Activated CD8-positive, alpha-beta memory T cell treated with anti-CD3 and anti-CD28 coated beads for 36 hours (primary cell): ENCODE measurements around the gene RERE. TPM values are rescaled to one million over a fixed set of nuclear protein-coding genes. Genes with fewer than 3 reads are reported as not detected.

Experiments
- CTCF ChIA-PET: fragments of 350-600 bp; sonication (Branson Sonifier 250); formaldehyde crosslinking; loops from one replicate; lab custom pipeline; 2021; ENCODE audit warnings: antibody characterized with exemption; lab: Charles Lee
- POLR2A ChIA-PET: fragments of 350-600 bp; sonication (Branson Sonifier 250); formaldehyde crosslinking; loops from one replicate; lab custom pipeline; 2021; ENCODE audit warnings: antibody characterized with exemption; lab: Charles Lee
- total RNA-seq, 2 experiments: library from RNA; stranded (reverse); gene quantifications; one replicate each; pipeline ENCODE4 v1.2.3, GENCODE V29; 2021

Gene RERE
- total RNA-seq, 2 experiments from 2014 or later, result 32.9 to 33.6 TPM

DNA sequence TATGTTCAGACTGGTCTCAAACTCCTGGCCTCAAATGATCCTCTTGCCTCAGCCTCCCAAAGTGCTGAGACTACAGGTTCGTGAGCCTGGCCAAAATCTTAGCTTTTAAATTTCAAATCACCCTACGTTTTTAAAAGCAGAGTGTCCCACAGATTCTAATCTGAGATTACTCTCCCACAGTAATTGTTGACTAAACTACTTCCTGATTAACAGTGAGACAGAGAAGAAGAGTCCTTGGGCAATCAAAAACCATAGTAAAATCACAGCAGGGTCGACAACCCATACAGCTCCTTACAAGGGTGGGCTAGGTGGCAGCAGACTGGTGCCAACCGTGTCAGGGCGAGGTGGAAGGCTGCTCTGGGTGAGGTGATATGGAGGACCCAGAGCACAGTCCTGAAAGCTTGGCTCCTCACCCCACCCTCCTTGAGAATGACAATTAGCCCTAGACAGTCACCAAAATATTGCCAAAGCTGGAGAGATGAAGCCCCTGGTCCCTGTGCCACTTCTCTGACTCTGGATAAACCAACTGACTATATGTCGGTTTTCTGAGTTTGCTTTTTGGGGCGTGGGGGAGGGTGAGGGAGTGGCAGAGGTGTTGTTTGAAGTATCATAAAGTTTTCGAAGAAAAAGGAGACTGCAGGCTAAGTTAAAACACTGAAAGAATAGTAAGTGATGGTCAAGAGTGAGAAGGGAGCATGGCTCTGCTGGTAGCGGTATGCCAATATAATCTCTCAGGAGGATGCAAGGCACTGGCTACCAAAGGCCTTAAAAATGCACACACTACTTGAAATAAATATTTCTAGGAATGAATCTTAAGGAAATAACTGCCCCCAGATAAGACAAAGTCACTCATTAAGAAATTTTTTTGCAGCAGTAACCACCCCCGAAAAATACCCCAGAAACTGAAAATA is 412.7 kb downstream of the RERE start:
- ChIA-PET POLR2A (no interaction called here), CTCF (interaction anchor here (0.5 kb wide), 1 partner anchor 296 kb away, joined by 3 read pairs; no protein-coding TSS in a partner anchor)

DNA sequence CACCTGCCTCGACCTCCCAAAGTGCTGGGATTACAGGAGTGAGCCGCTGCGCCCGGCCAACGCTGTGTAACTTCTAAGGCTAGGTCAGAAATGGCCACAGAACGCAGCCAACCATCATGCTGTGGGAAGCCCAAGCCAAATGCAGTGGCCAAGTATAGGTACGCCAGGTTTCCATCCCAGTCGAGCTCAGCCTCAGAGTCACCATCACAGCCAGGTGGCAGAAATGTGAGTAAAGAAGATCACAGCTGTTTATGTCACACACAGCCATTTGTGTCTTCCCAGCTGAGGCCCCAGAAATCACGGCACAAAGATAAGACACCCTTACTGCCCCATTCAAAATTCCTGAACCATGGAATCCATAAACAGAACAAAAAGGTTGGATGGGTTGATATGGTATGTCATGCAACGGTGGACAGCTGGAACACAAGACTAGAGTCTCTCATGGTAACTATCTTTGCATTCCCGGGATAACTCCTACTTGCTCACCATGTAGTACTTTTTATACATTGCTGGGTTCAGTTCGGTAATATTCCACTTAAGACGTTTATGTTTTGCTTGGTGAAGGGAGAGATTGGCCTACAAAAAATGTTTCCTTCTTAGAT is 415.2 kb downstream of the RERE start:
- CTCF ChIA-PET, result no interaction called here
- POLR2A ChIA-PET, result no interaction called here

DNA sequence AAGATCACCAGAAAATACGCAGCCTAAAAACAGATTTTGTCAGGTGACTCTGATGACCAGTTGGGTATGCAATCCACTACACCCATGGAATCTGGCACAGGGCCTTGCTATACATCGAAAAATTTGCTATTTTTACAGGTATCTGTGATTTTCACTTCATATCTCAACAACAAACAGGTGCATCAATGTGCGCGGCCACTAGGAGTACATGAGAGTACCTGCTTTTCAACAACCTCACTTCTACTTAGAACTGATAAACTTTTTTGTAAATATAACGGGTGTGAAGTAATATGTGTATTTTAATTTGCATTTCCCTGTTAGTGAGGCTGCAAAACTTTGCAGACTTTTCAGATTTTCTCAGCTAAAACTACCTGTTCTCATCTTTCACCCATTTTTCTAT is 418.8 kb downstream of the RERE start:
- ChIA-PET CTCF (interaction anchor here (0.9 kb wide), 1 partner anchor 26 kb away, joined by 3 read pairs; no protein-coding TSS in a partner anchor), POLR2A (interaction anchor here (0.6 to 1.0 kb wide), 2 partner anchors 11 to 12 kb away, joined by 3 to 9 read pairs; no protein-coding TSS in a partner anchor)

DNA sequence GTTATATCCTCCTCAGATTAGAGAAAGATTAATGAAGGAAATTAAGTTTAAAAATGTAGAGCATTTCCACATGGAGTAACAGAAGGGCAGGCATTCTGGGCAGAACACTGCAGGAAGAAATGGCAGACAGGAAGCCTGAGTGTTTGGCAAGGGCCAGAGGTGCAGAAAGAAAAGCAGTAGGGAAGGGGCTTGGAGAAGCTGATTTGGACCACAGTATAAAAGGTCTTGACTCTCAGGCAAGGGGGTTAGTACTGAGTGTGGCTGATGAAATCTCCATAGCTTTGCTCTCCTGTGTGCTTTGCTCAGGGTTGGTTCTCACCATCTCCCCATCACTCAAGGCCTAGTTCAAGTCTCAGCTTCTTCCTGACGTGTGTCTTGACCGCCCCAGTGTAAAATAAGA is 419.4 kb downstream of the RERE start:
- POLR2A ChIA-PET, result interaction anchor here (1.0 kb wide), 1 partner anchor 11 kb away, joined by 3 read pairs; no protein-coding TSS in a partner anchor
- CTCF ChIA-PET, result interaction anchor here (0.9 to 1.5 kb wide), 3 partner anchors 10 to 26 kb away, joined by 3 read pairs; no protein-coding TSS in a partner anchor

DNA sequence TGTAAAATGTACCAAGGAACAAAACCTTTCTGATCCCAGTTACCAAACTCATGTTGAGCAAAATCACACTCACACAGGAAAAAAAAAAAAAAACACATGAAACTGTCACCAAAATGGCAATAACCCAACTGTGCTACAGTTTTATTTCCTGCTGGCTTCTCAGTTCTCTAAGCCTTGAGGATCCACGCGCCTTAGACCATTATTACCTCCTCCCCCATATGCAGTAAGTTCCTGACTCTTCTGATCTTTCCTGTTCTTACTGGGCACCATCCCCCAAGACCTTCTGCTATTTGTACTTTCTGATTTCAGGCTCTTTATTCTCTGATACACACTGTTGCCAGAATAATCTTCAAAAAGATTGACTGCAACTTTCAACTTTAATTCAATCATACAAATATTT is 419.9 kb downstream of the RERE start:
- CTCF ChIA-PET, result interaction anchor here (0.9 to 1.5 kb wide), 3 partner anchors 10 to 97 kb away, joined by 3 read pairs; no protein-coding TSS in a partner anchor
- POLR2A ChIA-PET, result interaction anchor here (0.5 to 0.8 kb wide), 2 partner anchors 29 to 128 kb away, joined by 3 read pairs; no protein-coding TSS in a partner anchor

DNA sequence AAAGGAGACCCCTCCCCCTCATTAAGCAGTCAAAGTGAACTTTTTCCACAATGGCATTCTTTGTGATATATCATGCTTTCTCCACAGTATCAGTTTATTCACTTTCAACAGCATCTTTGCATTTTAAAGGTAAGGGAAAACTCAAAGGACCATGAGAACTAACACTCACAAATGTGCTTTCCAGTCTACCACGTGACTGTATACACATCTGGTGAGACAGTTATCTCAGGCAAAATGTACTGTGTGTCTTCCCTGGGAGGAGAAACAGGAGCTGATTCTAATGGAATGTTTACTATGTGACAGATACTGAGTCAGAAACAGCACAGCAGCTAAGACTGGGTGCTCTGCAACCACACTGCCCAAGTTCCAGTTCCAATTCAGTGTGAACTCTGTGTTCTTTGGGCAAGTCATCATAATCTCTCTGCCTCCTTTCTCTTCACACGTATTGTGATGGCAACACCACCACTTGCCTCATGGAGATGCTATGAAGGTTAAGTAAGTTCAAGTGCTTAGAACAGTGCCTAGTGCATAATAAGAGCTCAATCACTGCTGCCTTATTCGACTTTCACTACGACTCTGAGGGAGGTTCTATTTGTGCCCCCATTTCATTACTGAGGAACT is 420.5 kb downstream of the RERE start:
- CTCF ChIA-PET, result interaction anchor here (0.9 to 1.5 kb wide), 2 partner anchors 15 to 98 kb away, joined by 3 read pairs; no protein-coding TSS in a partner anchor
- POLR2A ChIA-PET, result interaction anchor here (0.5 to 0.8 kb wide), 2 partner anchors 29 to 128 kb away, joined by 3 read pairs; no protein-coding TSS in a partner anchor

DNA sequence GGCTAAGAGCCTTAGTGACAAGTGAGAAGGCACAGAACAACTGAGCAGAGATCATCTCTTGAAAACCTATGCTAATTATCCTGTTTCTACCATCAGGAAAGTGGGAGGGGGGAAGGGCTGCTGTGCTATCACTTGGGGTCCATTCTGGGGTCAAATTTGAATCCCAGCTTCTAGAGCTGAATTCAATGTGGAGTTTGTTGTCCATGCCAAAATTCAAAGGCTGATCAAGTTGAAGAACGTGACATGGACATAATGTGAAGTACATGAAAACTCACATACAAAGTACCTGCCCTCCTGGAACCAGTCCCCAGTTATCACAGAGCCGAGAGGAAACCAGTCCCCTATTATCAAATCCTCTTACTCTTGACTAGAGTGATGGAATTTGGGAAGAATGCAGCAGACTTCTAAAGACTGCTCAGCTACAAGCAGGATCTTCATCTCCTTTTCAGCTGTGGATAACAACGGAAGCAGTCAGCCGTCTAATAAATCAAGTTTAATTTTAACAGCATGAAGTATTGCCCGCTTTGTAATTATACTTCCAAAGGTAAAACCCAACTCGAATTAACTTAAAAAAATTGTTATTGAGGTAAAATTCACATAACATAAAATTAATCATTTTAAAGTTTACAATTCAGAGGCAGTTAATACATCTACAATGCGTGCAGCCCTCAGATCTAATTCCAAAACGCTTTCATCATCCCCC is 421.2 kb downstream of the RERE start:
- POLR2A ChIA-PET, result no interaction called here
- CTCF ChIA-PET, result interaction anchor here (0.9 kb wide), 1 partner anchor 98 kb away, joined by 3 read pairs; no protein-coding TSS in a partner anchor

DNA sequence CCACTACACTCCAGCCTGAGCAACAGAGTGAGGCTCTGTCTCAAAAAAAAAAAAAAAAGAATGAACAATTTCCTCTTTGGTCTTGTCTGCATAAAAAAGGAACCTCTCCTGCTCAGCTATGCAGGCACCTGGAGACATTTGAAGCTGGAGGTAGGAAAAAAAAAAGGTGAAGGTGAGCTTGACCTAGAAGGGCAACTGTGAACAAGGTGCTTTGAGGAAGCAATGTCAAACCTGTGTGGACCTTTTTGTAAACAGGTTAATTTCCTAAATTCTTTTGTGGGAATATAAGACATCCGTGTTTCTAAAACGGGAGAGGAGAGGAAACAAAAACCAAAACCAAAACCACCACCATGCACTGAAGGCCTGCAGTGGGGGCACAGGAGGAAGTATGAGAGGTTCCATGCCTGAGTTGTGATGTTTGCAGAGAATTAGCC is 422.0 kb downstream of the RERE start:
- ChIA-PET POLR2A (interaction anchor here (0.7 kb wide), 2 partner anchors 204 to 228 kb away, joined by 3 to 5 read pairs; no protein-coding TSS in a partner anchor), CTCF (interaction anchor here (0.8 kb wide), 1 partner anchor 30 kb away, joined by 3 read pairs; no protein-coding TSS in a partner anchor)

DNA sequence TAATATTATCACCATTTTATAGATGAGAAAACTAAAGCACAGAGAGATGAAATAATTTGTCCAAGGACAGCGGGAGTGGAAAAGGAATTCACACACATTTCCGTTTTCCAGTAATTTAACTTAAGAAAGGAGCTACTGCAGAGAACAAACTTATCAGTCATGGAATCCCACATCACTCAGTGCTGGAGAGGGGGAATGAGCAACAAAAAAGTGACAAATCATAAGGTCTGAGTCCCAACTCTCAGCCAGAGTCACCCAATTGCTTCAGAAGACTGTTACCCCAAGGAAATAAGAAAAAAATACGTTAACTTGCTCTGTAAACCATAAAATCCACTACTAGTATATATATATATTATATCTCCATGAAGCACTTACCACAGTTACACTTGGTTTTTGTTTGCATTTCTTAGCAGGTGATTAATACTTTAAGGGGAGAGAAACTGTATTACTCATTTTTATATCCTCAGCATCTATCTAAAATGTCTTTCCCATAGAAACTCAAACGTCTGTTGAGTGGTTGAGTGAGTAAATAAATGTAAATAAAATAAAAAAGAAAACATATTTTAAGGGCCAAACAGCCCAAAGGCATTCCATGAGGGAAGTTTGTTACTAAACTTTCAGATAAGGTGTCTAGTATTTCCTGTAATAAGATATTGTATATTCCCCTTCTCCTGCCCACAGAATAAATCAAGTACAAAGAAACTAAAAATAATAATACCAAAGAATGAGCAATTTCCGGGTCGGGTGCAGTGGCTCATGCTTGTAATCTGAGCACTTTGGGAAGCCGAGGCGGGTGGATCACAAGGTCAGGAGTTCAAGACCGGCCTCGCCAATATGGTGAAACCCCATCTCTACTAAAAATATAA is 422.8 kb downstream of the RERE start:
- ChIA-PET CTCF (interaction anchor here (0.8 kb wide), 1 partner anchor 30 kb away, joined by 3 read pairs; no protein-coding TSS in a partner anchor), POLR2A (no interaction called here)

DNA sequence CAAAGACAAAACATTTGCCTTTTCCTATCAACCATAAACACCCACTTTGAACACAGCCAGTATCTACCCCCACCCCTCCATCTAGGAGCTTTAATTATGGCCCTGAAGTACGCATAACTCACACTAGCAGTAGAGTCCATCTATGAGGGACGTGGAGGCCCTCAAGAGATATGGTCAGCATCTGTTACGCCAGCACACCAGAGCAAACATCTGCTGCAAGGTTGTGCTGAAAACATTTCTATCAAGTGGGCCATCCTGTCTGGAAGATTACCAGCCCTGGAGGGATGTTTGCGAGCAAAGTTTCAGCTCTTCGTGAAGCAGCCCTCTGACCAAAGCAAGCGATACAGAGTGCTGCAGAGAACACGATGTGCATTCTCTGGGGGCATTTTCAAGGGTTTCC is 424.9 kb downstream of the RERE start:
- POLR2A ChIA-PET, result no interaction called here
- CTCF ChIA-PET, result no interaction called here

DNA sequence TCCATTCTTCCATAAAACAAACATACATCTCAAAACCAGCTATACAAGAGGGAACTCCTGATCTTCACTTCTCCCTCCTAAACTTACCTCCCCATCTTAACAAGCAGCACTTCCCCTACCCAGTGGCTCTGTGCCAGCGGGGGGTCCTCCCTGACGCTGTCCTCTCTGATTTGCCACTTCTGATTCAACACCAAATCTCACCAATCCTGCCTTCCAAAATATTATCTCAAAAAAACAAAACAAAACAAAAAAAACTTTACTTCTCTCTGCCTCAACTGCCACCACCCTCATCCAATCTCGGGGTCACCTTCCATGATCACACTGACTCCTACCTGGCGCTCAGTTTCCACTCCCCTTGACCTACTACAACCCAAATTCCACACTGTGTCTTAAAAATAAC is 426.7 kb downstream of the RERE start:
- POLR2A ChIA-PET, result no interaction called here
- CTCF ChIA-PET, result interaction anchor here (0.9 kb wide), 1 partner anchor 336 kb away, joined by 4 read pairs; no protein-coding TSS in a partner anchor

DNA sequence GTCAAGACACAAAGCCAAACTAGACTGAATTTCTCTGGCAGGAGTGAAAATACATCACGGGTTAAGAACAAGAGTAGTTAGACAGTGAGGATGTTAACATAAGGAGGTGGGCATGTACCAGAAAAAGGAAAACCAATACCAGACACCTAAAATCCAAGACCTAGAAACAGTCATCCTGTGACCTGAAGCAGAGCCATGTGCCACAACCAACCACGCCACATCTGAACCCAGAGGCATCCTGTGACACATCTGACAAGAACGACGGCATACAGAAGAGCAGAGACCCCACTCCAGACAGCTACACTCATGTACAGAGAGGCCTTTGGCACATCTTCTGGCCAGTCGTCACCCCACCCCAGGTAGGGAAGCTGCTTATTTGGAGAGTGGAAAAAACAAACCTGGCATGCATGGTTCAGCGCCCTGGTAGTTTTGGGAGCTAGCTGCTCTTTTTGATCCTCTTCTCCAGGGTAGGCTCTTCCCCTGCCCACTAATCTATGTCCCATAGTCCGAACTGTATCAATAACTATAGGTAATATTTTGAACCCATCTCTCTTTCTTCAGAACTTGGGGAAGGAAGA is 427.4 kb downstream of the RERE start:
- ChIA-PET CTCF (interaction anchor here (0.9 kb wide), 1 partner anchor 336 kb away, joined by 4 read pairs; no protein-coding TSS in a partner anchor), POLR2A (no interaction called here)

DNA sequence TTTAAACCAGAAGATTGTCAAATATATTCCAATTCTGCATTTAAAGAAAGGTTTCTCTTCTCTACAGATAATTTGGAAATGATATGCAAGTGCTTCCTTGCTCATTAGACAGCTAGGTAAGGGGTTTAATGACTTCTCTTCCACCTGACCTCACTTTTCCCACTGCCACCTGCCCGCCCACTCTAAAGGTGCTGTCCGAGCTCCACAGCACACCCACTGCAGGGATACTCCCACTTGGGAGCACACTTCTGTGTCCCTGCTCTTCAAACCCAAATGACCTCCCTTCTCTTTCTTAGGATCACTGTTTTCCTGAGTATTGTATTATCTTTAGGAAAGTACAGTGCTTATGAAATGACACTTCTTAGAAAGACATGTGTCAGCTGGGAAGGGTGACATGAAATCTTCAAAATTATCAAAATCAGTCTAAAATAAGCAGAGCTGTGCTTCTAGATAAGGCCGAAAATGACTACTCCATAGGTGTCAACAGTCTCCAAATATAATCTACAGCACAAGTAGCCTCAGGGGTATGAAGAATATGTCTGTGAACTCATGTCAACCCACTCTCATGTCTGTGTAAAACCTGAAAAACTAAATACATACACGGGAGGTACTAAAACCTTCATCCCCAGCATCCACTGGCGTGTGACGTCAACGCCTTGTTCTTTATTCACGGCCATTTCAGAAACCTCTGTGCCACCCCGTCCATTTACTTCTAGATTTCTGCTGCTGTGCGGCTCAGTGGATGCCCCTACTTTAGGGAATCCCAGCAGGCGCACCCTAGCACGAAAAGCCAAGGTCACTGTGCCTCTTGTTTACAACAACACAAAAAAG is 428.5 kb downstream of the RERE start:
- POLR2A ChIA-PET, result no interaction called here
- CTCF ChIA-PET, result interaction anchor here (0.6 kb wide), 1 partner anchor 458 kb away, joined by 3 read pairs; no protein-coding TSS in a partner anchor

DNA sequence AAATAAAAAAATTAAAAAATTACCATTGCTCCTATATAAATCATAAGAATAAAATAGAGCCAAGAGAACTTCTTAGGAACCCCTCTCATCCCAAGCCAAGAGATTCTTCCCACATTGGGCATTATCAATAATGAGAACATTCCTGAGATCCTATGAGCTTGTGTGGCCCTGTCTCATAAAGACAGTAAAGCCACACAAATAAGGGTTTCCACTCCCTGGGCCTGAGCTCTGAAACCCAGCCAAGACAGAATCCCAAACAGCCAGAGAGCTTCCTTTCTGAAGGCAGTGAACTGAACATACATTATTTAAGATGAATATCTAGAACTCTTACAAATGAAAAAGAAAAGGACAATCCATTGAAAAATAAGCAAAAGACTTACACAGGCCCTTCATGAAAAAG is 431.2 kb downstream of the RERE start:
- ChIA-PET CTCF (interaction anchor here (1.0 kb wide), 1 partner anchor 21 kb away, joined by 3 read pairs; no protein-coding TSS in a partner anchor), POLR2A (no interaction called here)

DNA sequence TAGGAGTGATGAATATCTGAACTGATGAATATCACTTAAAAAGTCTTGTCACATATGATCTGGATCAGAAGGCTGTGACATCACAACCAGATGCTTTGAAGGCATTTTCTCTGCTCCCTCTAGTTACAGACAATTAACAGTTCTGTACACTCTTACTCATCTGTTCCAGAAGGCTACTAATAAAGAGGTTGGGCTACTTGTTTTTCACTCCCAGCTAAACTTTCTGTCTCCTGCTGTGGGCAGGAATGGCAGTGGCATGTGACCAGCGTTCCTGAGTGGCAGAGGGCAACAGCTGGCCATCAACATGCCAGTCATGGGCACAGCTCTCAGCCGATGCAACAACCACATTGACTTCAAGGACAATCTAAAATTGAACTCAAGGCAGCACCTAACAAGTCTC is 432.9 kb downstream of the RERE start:
- CTCF ChIA-PET, result no interaction called here
- POLR2A ChIA-PET, result no interaction called here

DNA sequence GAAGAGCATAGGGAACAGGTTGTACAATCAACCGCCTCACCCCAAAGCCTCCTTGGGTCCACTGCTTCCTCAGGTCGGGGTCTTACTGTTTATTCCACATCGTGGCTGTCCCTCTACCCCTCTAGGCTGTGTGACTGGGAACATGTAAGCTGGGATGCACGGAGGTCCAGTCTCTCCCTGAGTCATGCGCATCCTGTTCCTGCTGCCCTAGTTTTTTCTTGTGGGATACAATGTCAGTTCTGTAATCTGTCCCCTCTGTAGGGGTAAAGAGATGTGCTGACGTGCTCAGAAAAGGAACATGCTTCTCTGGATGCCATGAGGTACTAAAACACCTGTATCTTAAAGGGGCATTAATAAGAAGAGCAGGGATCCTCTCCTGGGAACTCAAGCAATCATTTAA is 433.4 kb downstream of the RERE start:
- ChIA-PET POLR2A (no interaction called here), CTCF (no interaction called here)
